GM12891 (cell line): ENCODE measurements around the gene FBXW9.
A peak's percentile ranks its signal among the peaks of the same experiment; 100 is the strongest.
"Not testable (repeated sequence)": the region's sequence is repeated elsewhere in the genome, so short reads cannot be mapped to it uniquely, and the experiment has no call there.

Source experiments
- DNase-seq: peaks from one replicate; pipeline ENCODE4 v3.0.0; 2011; ENCODE audit warnings: low spot score; ENCODE audit not compliant: insufficient read length
- FAIRE-seq: peaks from 2 replicates; lab custom pipeline; 2011; peaks lifted over from hg19 to GRCh38; lab: Jason Lieb, UNC
- PAX5 ChIP-seq: IDR thresholded peaks from 2 replicates; pipeline ENCODE4 v1.6.1; 2011; ENCODE audit warnings: low read length, moderate library complexity, mild to moderate bottlenecking; ENCODE audit not compliant: insufficient read depth, severe bottlenecking
- POLR2A ChIP-seq: IDR thresholded peaks from 2 replicates; pipeline ENCODE4 v1.6.1; 2011; ENCODE audit warnings: low read depth, low read length, control low read depth
- POLR2AphosphoS5 ChIP-seq: IDR thresholded peaks from 2 replicates; pipeline ENCODE4 v1.6.1; 2011; ENCODE audit warnings: low read depth, low read length, control low read depth
- POU2F2 ChIP-seq: IDR thresholded peaks from 2 replicates; pipeline ENCODE4 v1.6.1; 2011; ENCODE audit warnings: low read depth, mild to moderate bottlenecking, control low read depth, low read length, moderate library complexity
- SPI1 ChIP-seq: IDR thresholded peaks from 2 replicates; pipeline ENCODE4 v1.6.1; 2011; ENCODE audit warnings: low read depth, low read length, control low read depth
- TAF1 ChIP-seq: IDR thresholded peaks from 2 replicates; pipeline ENCODE4 v1.6.1; 2011; ENCODE audit warnings: low read depth, low read length, control low read depth

FBXW9 gene

DNA sequence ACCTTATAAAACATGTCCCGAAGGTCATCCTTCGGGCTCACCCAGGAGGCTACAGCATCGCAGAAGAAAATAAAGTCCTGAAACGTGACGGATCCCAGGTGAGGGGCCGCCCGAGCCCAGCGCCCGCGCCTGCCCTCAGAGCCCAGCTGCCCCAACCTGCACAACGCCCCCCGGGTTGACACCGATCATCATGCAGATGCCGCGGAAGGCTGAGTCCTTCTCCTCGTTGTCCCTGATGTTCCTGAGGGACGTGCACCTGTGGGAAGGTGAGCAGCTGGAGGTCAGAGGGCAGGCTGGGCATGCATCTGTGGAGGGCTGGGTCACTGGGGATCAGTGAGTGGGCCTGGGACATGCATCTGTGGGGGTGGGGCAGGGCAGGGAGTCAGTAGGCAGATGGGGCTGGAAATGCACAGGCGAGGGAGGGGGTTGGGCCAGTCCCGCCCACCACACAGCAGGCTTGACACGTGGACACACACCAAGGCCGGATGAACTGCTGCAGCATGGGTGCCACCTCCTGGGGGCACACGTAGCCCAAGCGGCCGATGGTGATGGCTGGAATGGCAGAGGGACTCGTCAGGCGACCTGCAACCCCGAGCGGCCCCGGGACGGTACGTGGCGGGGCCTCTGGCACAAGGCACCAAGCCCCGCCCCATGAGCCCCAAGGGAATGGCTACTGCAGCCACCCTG is 5.3 kb upstream of the FBXW9 start:
- no peak for DNase-seq
- no peak for FAIRE-seq
- TF ChIP-seq SPI1 (no peak), POLR2AphosphoS5 (no peak), POLR2A (no peak), PAX5 (no peak), TAF1 (no peak)

DNA sequence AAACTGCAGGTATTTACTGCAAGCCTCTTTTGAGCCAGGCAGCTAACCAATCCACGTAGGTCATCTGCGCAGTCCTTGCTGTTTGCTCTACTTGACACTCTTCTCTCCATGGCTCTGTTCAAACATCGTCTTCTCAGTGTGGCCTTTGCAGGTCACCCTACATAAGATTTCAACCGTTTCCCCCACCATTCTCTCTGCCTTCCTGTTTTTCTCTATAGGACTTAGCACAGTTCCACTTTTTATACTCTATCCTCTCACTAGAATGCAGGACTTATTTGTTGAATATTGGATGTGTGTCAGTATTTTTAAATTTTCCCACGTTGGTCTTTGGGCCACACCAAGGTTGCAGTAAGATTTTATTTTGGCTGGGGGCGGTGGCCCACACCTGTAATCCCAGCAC is 1.7 kb upstream of the FBXW9 start:
- FAIRE-seq (no peak), DNase-seq (no peak)
- TF ChIP-seq PAX5 (no peak), POU2F2 (no peak), TAF1 (no peak), POLR2AphosphoS5 (no peak)

DNA sequence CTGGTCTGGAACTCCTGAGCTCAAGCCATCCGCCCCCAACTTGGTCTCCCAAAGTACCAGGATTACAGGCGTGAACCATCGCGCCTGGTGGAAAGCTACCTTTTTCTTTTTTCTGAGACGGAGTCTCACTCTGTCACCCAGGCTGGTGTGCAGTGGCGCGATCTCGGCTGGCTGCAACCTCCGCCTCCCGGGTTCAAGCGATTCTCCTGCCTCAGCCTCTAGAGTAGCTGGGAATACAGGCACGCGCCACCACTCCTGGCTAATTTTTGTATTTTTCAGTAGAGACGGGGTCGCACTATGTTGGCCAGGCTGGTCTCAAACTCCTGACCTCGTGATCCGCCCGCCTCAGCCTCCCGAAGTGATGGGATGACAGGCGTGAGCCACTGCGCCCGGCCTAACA is 994 bp upstream of the FBXW9 start:
- FAIRE-seq: peak; percentile 20
- not testable (repeated sequence) for DNase-seq

DNA sequence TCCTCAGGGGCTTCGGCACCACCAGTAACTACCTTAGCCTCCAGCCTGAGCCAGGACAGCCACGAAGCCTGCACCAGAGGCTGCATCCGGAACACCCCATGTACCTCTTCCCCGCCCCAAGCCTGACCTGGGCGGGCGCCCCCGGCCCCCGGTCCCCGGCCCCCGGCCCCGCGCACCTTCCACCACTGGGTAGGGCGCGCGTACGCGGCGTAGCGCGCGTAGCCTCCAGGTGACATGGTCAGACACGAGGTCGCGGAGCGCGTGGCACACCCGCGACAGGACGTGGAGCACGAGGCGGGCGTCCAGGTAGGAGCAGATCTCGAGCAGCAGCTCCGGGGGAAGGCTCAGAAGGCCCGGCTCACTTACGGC is 450 bp downstream of the FBXW9 start:
- FAIRE-seq (peak; percentile 64), DNase-seq (no peak)
- no peak for TF ChIP-seq POU2F2
- no peak for TF ChIP-seq POLR2AphosphoS5
- TF ChIP-seq SPI1: no peak
- TF ChIP-seq POLR2A: no peak
- no peak for TF ChIP-seq TAF1
- TF ChIP-seq PAX5: no peak

GRCh38 chr19:12695514-12695913 is 917 bp downstream of the FBXW9 start:
- no peak for DNase-seq
- TF ChIP-seq POU2F2: no peak
- no peak for TF ChIP-seq SPI1
- no peak for TF ChIP-seq POLR2A
- TF ChIP-seq TAF1: no peak
- TF ChIP-seq PAX5: no peak
- TF ChIP-seq POLR2AphosphoS5: no peak
- FAIRE-seq: no peak

DNA sequence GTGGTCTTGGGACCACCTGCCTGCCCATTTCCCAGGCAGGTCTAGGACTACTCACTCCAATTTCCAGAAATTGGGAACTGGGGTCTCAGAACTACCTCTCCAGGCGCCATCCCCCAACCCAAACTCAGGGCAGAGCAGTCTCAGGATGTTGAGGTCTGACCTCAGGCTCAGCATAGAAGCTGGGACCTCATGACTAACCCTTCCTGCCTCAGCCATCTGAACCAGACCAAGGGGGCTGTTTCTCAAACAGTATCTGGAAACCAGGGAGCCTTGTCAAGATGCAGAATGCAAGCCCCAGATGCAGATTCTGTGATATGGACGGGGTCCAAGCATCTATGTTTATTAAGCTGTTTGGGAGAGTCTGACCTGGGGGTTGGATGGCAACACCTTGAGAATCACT is 1.3 kb downstream of the FBXW9 start:
- no peak for FAIRE-seq
- no peak for TF ChIP-seq POLR2AphosphoS5
- no peak for TF ChIP-seq POU2F2
- TF ChIP-seq SPI1: no peak
- TF ChIP-seq PAX5: no peak
- TF ChIP-seq TAF1: no peak
- TF ChIP-seq POLR2A: no peak
- no peak for DNase-seq

DNA sequence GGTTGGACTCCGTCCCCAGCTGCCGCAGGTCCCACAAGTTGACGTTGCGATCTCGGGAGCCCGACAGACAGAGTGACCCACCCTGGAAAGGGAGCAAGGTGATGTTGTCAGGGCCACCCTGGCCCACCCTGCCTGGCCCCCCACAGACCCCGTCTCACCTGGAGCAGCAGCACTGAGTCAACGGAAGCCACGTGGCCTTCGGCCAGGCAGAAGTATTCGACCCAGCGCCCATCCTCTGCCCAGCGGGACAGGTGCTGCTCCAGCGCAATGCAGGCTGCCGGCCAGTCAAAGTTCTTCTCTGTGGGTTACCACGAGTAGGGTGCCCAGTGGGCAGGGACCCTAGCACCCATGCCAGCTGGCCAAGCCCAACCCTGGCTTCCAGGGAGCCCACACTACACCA is 1.8 kb downstream of the FBXW9 start:
- DNase-seq (no peak), FAIRE-seq (no peak)
- no peak for TF ChIP-seq POLR2A
- TF ChIP-seq SPI1: no peak
- no peak for TF ChIP-seq POU2F2
- no peak for TF ChIP-seq TAF1
- no peak for TF ChIP-seq POLR2AphosphoS5
- TF ChIP-seq PAX5: no peak

- DNase-seq: no peak
- no peak for FAIRE-seq
These were observed 3.5 kb downstream of the FBXW9 start for GRCh38 chr19:12692960-12693359.

DNA sequence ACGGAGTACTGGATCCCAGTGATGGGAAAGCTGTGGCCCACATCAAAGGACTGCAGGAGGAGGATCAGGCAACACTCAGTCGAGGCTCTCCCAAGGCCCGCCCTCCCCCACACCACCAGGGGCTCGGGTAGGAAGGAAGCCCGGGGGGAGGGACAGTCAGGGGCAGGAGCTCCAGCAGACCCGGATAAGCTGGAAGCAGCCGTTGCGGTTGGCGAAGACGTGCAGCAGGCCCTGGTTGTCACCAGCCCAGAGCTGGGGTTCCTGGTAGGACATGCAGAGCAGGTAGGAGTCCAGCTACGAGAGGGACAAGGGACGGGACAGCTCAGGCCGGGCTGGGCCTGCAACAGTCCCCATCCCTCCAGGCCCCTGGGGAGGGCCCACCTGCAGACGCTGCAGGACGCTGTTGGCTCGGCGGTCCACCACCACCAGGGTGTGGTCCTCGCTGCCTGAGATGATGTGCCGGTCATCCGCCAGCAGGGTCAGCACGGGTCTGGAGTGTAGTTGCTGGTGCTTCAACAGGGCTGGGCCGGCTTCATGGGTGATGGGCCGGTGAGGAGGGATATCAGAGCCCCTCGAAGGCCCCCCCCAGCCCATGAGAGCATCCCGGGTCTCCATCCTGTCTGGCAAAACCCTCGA is 6.7 kb downstream of the FBXW9 start:
- FAIRE-seq (no peak), DNase-seq (no peak)
- no peak for TF ChIP-seq SPI1
- TF ChIP-seq POLR2AphosphoS5: no peak
- TF ChIP-seq TAF1: no peak
- no peak for TF ChIP-seq POU2F2
- TF ChIP-seq POLR2A: no peak
- no peak for TF ChIP-seq PAX5

More at GRCh38 chr19:12692960-12693359, 3.5 kb downstream of the FBXW9 start:
- TF ChIP-seq POU2F2: no peak
- TF ChIP-seq PAX5: no peak
- no peak for TF ChIP-seq TAF1
- TF ChIP-seq POLR2AphosphoS5: no peak
- no peak for TF ChIP-seq POLR2A
- TF ChIP-seq SPI1: no peak

GRCh38 chr19:12689012-12689411 is 7.4 kb downstream of the FBXW9 start:
- no peak for DNase-seq
- FAIRE-seq: no peak
- no peak for TF ChIP-seq TAF1
- TF ChIP-seq POU2F2: no peak
- no peak for TF ChIP-seq POLR2AphosphoS5
- TF ChIP-seq PAX5: no peak
- no peak for TF ChIP-seq SPI1
- no peak for TF ChIP-seq POLR2A
